ENCODE data around the gene NMT1. TPM values are rescaled to one million over a fixed set of nuclear protein-coding genes. Genes with fewer than 3 reads are reported as not detected.
"Not testable (repeated sequence)": the region's sequence is repeated elsewhere in the genome, so short reads cannot be mapped to it uniquely, and the experiment has no call there.

The NMT1 gene
- total RNA-seq, 2 experiments from 2014 or later: 179 to 180 TPM

GRCh38 chr17:45031231-45032173, 29.6 kb upstream of the NMT1 start:
- ChIA-PET CTCF (interaction anchor here (0.6 kb wide), 1 partner anchor 156 kb away, joined by 5 read pairs; no protein-coding TSS in a partner anchor), POLR2A (no interaction called here)

DNA sequence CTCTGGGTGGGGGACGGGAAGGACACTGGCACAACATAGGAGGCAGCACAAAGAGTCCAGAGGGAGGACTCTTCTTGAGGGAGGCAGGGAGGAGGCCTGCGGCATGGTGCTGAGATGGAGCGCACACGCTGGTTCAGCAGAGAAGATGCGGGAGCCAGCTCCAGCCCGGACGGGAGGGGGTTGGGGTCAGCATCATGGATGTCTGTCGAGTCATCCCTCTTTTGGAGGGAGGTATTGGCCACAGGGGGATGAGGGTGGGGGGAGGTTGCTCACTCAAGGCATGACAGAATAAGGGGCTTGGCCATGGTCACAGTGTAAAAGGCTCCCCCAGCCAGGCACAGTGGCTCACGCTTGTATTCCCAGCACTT, 29.0 kb upstream of the NMT1 start:
- CTCF ChIA-PET: no interaction called here
- POLR2A ChIA-PET: no interaction called here

- ChIA-PET CTCF (interaction anchor here (0.6 to 2.2 kb wide), 4 partner anchors 13 to 209 kb away, joined by 3 to 11 read pairs (median 3); no protein-coding TSS in a partner anchor), POLR2A (interaction anchor here (0.7 to 1.1 kb wide), 2 partner anchors 10 to 13 kb away, joined by 4 to 6 read pairs; no protein-coding TSS in a partner anchor)
Observed at GRCh38 chr17:45034599-45034998, 26.5 kb upstream of the NMT1 start.

DNA sequence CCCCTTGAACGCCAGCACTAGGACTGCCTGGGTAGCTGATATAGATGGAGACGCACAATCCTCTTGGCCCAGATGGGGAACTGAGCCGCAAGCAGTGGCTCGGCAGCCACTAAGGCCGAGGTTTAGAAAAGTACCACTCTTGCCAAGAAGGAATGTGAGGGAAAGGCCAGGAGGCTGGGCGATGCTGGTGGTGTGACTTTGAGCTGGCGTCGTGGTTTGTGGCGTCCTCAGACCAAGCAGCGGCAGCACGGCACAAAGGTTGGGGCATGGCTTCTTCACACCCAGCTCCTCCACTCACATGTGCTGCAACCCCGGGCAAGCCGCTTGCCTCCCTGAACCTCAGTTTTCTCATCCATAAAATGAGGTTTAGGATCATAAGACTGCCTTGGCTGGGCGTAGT, 25.3 kb upstream of the NMT1 start:
- CTCF ChIA-PET: interaction anchor here (2.2 kb wide), 1 partner anchor 15 kb away, joined by 11 read pairs; no protein-coding TSS in a partner anchor
- POLR2A ChIA-PET: no interaction called here

DNA sequence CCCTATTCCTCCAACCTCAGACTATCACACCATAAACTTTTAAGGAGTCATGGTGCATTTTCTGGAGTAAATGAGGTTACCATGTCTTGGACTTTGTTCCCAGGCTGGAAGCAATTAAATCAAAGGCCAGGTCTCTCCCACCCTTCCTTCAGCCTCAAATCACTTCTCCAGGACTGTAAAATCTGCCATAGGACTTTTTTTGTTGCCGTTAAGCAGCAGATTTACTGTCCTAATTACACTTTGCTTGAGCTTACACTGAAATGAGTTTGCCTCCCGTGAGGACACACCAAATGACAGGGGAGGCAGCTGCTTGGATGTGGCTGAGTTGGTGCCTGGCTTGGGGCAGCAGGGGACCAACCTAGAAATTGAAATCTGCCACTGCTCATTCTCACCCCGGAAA, 24.4 kb upstream of the NMT1 start:
- ChIA-PET POLR2A (no interaction called here), CTCF (no interaction called here)

GRCh38 chr17:45038728-45039634, 22.1 kb upstream of the NMT1 start:
- POLR2A ChIA-PET: interaction anchor here (0.6 kb wide), 1 partner anchor 24 kb away, joined by 13 read pairs; no protein-coding TSS in a partner anchor
- CTCF ChIA-PET: interaction anchor here (1.0 to 2.5 kb wide), 2 partner anchors 17 to 94 kb away, joined by 4 to 7 read pairs; no protein-coding TSS in a partner anchor

DNA sequence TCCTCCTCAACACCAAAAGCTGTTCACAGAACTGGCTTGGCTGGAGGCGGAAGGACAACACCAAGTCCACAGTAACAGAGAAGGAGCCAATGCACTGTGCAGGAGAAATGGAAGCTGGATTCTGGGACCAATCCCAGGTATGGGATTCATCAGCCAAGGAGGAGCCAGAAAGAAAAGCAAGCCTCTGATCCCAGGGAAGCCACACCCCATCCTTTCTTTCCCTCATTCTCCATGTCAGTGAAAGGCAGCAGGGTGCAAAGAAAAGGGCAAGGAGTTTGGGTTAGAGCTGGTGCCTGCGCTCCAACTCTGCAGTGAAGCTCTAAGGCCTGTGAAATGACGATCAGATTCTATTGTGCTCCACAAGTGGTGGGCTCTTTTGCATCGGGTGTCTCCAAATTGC, 20.7 kb upstream of the NMT1 start:
- ChIA-PET POLR2A (interaction anchor here (0.7 kb wide), 1 partner anchor 90 kb away, joined by 8 read pairs; no protein-coding TSS in a partner anchor), CTCF (no interaction called here)

- ChIA-PET CTCF (interaction anchor here (1.6 kb wide), 1 partner anchor 20 kb away, joined by 3 read pairs; no protein-coding TSS in a partner anchor), POLR2A (no interaction called here)
Observed at GRCh38 chr17:45042346-45043120, 18.6 kb upstream of the NMT1 start.

DNA sequence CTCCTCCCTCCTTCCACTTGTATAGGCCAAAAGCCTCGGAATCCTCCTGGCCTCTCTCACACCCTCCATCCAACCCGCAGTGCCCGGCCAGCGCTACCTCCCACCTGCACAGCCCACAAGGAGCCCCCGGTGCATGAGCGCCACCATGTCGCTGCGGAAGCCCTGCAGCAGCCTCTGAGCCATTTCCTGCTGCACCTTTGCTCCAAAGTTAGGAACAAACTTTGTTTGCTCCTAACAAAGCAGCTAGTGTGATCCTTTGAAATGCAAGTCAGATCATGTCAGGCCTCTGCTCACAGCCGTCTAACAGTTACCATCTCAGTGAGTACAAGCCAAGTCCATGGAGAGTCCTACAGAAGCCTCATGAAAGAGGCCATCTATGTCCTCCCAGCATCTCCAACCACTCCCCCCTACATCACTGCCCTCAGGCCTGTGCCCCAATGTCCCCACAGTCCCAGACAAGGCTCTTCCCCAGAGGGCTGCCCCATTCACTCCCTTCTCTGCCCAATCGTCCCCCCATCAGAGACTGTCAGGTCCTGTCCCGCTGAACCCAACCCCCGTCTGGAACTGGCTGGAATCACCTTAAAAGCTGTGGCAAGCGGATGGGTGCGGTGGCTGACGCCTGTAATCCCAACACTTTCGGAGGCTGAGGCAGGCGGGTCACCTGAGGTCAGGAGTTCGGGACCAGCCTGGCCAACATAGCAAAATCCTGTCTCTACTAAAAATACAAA, 17.1 kb upstream of the NMT1 start:
- ChIA-PET CTCF (interaction anchor here (1.6 kb wide), 1 partner anchor 22 kb away, joined by 3 read pairs; no protein-coding TSS in a partner anchor), POLR2A (no interaction called here)

GRCh38 chr17:45046537-45047125, 14.5 kb upstream of the NMT1 start:
- CTCF ChIA-PET: interaction anchor here (0.6 to 1.1 kb wide), 2 partner anchors 18 to 144 kb away, joined by 3 to 4 read pairs; no protein-coding TSS in a partner anchor

GRCh38 chr17:45048795-45049563, 12.1 kb upstream of the NMT1 start:
- ChIA-PET CTCF (interaction anchor here (0.6 to 1.8 kb wide), 7 partner anchors 26 to 537 kb away, joined by 3 to 6 read pairs (median 3); no protein-coding TSS in a partner anchor), POLR2A (interaction anchor here (0.6 to 0.7 kb wide), 3 partner anchors 12 to 29 kb away, joined by 3 to 5 read pairs (median 3); no protein-coding TSS in a partner anchor)

More at GRCh38 chr17:45046537-45047125, 14.5 kb upstream of the NMT1 start:
- POLR2A ChIA-PET: interaction anchor here (0.8 kb wide), 1 partner anchor 12 kb away, joined by 6 read pairs; no protein-coding TSS in a partner anchor

DNA sequence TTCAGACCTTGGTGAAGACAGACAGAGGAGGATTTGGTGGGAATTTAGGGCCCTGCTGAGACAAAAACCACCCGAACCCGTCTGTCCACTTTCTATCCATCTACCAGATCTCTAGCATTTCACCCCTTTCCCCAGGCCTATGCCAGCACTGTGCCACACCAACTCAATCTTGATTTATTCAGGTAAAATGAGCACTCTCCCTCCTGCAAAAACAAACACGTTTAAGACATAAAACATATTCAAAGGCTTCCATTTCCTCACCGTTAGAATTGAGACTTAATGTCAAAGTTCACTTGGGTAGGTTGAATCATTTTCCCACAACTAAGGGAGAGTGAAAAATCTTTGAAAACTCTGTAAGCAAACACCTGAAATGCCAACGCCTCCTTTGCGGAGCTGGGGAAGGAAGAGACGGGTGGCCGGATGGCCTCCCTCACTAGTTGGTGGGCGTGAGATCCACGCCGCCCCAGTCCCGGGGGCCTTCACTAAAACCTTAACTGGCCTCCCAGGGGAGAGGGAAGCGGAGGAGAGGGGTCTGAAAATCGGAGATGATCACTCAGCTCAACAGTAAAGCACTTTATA, 10.5 kb upstream of the NMT1 start:
- ChIA-PET POLR2A (interaction anchor here (1.8 kb wide), 1 partner anchor 11 kb away, joined by 11 read pairs; the partner anchor contains the start of gene NMT1), CTCF (interaction anchor here (0.6 to 1.8 kb wide), 2 partner anchors 11 to 28 kb away, joined by 3 to 6 read pairs; partner anchors contain the start of gene NMT1)

DNA sequence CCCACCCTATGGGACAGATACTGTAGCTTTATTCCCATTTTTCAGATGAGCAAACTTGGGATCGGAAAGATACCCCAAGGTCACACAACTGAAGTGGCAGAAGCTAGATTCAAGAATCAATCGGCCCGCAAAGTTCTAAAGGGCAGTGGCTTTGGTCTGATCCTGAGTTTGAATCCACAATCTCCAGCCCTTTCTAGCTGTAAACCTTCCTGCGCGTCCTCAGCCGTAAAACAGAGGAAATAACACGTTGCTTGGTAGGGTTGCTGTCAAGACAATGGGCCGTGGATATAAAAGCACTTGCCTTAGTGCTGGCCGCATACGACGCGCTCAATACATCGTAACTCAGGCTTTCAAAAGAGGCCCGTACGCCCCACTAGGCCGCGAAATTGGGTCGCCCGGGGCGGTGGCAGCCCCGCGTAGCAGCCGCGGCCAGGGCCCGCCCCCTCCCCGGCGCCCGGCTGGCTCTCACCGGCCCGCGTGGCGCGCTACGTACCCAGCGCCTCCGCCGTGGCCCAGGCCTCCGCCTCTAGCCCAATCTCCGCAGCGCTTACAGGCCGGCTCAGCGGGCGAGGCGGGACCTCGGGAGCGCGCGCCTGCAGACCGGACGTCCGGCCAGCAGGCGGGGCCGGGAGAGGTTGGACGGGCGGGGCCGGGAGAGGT, 9.9 kb upstream of the NMT1 start, which contains the start of gene DCAKD:
Gene DCAKD (minus strand): TSS at position 573 of the 660 bp plus-strand sequence. CDS start 16,747 bp downstream, outside the sequence.
- CTCF ChIA-PET: no interaction called here
- POLR2A ChIA-PET: interaction anchor here (1.8 kb wide), 1 partner anchor 10 kb away, joined by 11 read pairs; the partner anchor contains the start of gene NMT1

- POLR2A ChIA-PET, CTCF ChIA-PET: not testable (repeated sequence)
Observed at GRCh38 chr17:45051720-45052051, 9.4 kb upstream of the NMT1 start.

GRCh38 chr17:45052052-45052772, 8.9 kb upstream of the NMT1 start:
- CTCF ChIA-PET: interaction anchor here (0.7 kb wide), 1 partner anchor 183 kb away, joined by 4 read pairs; no protein-coding TSS in a partner anchor
- POLR2A ChIA-PET: no interaction called here
